Neural progenitor cell (in vitro differentiated cells): ENCODE data around the gene CD34.

ENCODE experiments used
- EZH2 ChIP-seq: fragments of 200-600 bp; sonication (generic); IDR thresholded peaks from 2 replicates; pipeline ENCODE4 v1.6.1; 2017; ENCODE audit warnings: antibody characterized with exemption, mild to moderate bottlenecking, moderate library complexity
- EZH2phosphoT487 ChIP-seq: fragments of 200-600 bp; sonication (generic); IDR thresholded peaks from 2 replicates; pipeline ENCODE4 v1.6.1; 2017; ENCODE audit warnings: antibody characterized with exemption
- TF ChIP-seq, protein P1 (sequence below): fragments of 200-600 bp; sonication (generic); IDR thresholded peaks from 2 replicates; pipeline ENCODE4 v1.5.1; 2017; ENCODE audit warnings: antibody characterized with exemption, mild to moderate bottlenecking

DNA sequence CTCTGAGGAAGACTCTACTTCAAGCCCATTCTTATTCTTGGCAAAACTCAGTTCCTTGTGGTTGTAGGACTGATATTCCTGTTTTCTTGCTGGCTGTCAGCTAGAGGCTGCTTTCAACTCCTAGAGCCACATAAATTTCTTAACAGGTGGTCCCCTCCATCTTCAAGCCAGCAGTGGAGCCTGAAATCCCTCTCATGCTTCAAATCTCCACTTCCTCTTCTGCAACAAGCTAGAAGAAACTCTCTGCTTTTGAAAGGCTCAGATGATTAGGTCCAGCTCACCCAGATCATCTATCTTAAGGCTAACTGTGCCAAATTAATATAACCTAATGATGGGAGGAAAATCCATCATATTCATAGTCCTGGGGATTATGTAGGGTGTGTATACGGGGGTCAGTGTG is 43.2 kb upstream of the CD34 start:
- TF ChIP-seq, protein P1, sequence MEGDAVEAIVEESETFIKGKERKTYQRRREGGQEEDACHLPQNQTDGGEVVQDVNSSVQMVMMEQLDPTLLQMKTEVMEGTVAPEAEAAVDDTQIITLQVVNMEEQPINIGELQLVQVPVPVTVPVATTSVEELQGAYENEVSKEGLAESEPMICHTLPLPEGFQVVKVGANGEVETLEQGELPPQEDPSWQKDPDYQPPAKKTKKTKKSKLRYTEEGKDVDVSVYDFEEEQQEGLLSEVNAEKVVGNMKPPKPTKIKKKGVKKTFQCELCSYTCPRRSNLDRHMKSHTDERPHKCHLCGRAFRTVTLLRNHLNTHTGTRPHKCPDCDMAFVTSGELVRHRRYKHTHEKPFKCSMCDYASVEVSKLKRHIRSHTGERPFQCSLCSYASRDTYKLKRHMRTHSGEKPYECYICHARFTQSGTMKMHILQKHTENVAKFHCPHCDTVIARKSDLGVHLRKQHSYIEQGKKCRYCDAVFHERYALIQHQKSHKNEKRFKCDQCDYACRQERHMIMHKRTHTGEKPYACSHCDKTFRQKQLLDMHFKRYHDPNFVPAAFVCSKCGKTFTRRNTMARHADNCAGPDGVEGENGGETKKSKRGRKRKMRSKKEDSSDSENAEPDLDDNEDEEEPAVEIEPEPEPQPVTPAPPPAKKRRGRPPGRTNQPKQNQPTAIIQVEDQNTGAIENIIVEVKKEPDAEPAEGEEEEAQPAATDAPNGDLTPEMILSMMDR, result no peak
- no peak for TF ChIP-seq EZH2
- TF ChIP-seq EZH2phosphoT487, result no peak
